GM10248 (cell line): Measurements from ENCODE around the gene RNASE8.

Experiments
- CTCF ChIA-PET: fragments of 300-600 bp; sonication (Branson Sonifier 250); formaldehyde crosslinking; extraction: SDS; loops from one replicate; lab custom pipeline; 2021; ENCODE audit warnings: antibody characterized with exemption; lab: Yijun Ruan, JAX
- POLR2A ChIA-PET: fragments of 350-650 bp; sonication (Branson Sonifier 250); formaldehyde crosslinking; extraction: SDS; loops from one replicate; lab custom pipeline; 2020; ENCODE audit warnings: antibody characterized with exemption; lab: Yijun Ruan, JAX
- DNase-seq: peaks from one replicate; pipeline ENCODE4 v3.0.0; 2012; ENCODE audit errors: extremely low spot score
- CTCF ChIP-seq: IDR thresholded peaks from 2 replicates; pipeline ENCODE4 v1.5.1; 2012; ENCODE audit warnings: mild to moderate bottlenecking, low read depth; ENCODE audit errors: extremely low read depth, missing control alignments, control extremely low read depth

RNASE8 gene

GRCh38 chr14:21098076-21098891, 40.7 kb downstream of the RNASE8 start, which contains the start of gene ZNF219:
Gene ZNF219 (minus strand): TSS chr14:21098655. CDS start chr14:21093591, 5,064 bp downstream.
- CTCF ChIA-PET = interaction anchor here (3.7 to 7.8 kb wide), 4 partner anchors 8 to 83 kb away, joined by 15 to 228 read pairs (median 169); partner anchors contain the start of gene TMEM253
- POLR2A ChIA-PET = no interaction called here
- TF ChIP-seq CTCF = no peak
- DNase-seq = no peak

- POLR2A ChIA-PET = no interaction called here
- TF ChIP-seq CTCF = no peak
- DNase-seq = no peak
- CTCF ChIA-PET = interaction anchor here (1.5 to 12.8 kb wide), 5 partner anchors 9 to 83 kb away, joined by 3 to 218 read pairs (median 15); no protein-coding TSS in a partner anchor
Observed at GRCh38 chr14:21098892-21099595, 41.4 kb downstream of the RNASE8 start.

- ChIA-PET CTCF (interaction anchor here (1.5 to 12.8 kb wide), 3 partner anchors 9 to 84 kb away, joined by 3 to 218 read pairs (median 8); no protein-coding TSS in a partner anchor), POLR2A (no interaction called here)
- no peak for TF ChIP-seq CTCF
- no peak for DNase-seq
Observed at GRCh38 chr14:21099596-21099985, 42.0 kb downstream of the RNASE8 start.

GRCh38 chr14:21100931-21101330, 43.3 kb downstream of the RNASE8 start, which contains the start of gene TMEM253:
Gene TMEM253 (plus strand): TSS chr14:21101066. CDS start chr14:21101344, 278 bp downstream.
- ChIA-PET CTCF (interaction anchor here (1.1 to 13.3 kb wide), 9 partner anchors 6 to 130 kb away, joined by 3 to 228 read pairs (median 62); partner anchors contain the start of gene ARHGEF40), POLR2A (interaction anchor here (1.5 kb wide), 1 partner anchor 30 kb away, joined by 4 read pairs; no protein-coding TSS in a partner anchor)
- no peak for TF ChIP-seq CTCF
- DNase-seq = no peak

- no peak for TF ChIP-seq CTCF
- ChIA-PET POLR2A (interaction anchor here (0.5 to 1.5 kb wide), 2 partner anchors 31 to 592 kb away, joined by 3 to 4 read pairs; no protein-coding TSS in a partner anchor), CTCF (interaction anchor here (1.1 to 13.3 kb wide), 10 partner anchors 7 to 98 kb away, joined by 3 to 228 read pairs (median 45); partner anchors contain the start of gene ARHGEF40)
- peak; percentile 2 for DNase-seq
Observed at GRCh38 chr14:21101802-21102413, 44.3 kb downstream of the RNASE8 start.
